ENCODE results near the gene NUP35. TPM values are rescaled to one million over a fixed set of nuclear protein-coding genes. Genes with fewer than 3 reads are reported as not detected.

Gene NUP35
- total RNA-seq, 4 donors from 2014 or later, result 8.7 to 27.0 (median 15.6) TPM

- Histone ChIP-seq H3K4me1 (peaks cover 0 to 18% (median 1%) of the 10 kb centered on the region in 4 donors), H3K27ac (peak overlapping the region; percentile 52 to 90 (median 86)), H3K36me3 (no peaks in the 10 kb centered on the region), H3K4me3 (peak overlapping the region; percentile 67 to 84 (median 77)), H3K9me3 (no peaks in the 10 kb centered on the region), H3K27me3 (no peaks in the 10 kb centered on the region)
- DNase-seq (ENCODE audit: low spot score in 2 of 2), result no peak
- TF ChIP-seq POLR2A (IDR thresholded peaks at IDR 0.05), result no peak
- TF ChIP-seq EP300 (IDR thresholded peaks at IDR 0.05), result no peak
- TF ChIP-seq, protein P1, sequence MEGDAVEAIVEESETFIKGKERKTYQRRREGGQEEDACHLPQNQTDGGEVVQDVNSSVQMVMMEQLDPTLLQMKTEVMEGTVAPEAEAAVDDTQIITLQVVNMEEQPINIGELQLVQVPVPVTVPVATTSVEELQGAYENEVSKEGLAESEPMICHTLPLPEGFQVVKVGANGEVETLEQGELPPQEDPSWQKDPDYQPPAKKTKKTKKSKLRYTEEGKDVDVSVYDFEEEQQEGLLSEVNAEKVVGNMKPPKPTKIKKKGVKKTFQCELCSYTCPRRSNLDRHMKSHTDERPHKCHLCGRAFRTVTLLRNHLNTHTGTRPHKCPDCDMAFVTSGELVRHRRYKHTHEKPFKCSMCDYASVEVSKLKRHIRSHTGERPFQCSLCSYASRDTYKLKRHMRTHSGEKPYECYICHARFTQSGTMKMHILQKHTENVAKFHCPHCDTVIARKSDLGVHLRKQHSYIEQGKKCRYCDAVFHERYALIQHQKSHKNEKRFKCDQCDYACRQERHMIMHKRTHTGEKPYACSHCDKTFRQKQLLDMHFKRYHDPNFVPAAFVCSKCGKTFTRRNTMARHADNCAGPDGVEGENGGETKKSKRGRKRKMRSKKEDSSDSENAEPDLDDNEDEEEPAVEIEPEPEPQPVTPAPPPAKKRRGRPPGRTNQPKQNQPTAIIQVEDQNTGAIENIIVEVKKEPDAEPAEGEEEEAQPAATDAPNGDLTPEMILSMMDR (IDR thresholded peaks at IDR 0.05), result no peak
- 23 to 39% methylated on average over 17 of the region's 17 CpGs for WGBS, 2 donors
These were observed 905 bp upstream of the NUP35 start for GRCh38 chr2:183123117-183123958.

- Histone ChIP-seq H3K4me3 (peak overlapping the region; percentile 67 to 84 (median 77)), H3K27me3 (no peaks in the 10 kb centered on the region), H3K36me3 (peaks cover 0 to 4% (median 0%) of the 10 kb centered on the region in 3 donors), H3K27ac (peak overlapping the region; percentile 52 to 90 (median 86)), H3K4me1 (peaks cover 0 to 18% (median 1%) of the 10 kb centered on the region in 4 donors), H3K9me3 (no peaks in the 10 kb centered on the region)
- no peak for DNase-seq (ENCODE audit: low spot score in 2 of 2)
- TF ChIP-seq, protein P1 (IDR thresholded peaks at IDR 0.05), result no peak
- no peak for TF ChIP-seq EP300 (IDR thresholded peaks at IDR 0.05)
- no peak for TF ChIP-seq POLR2A (IDR thresholded peaks at IDR 0.05)
- WGBS, 2 donors, result 1% methylated on average over 7 of the region's 7 CpGs
These were observed 353 bp upstream of the NUP35 start for GRCh38 chr2:183123959-183124221.

GRCh38 chr2:183124957-183125255 lies 663 bp downstream of the NUP35 start:
- no peak for DNase-seq (ENCODE audit: low spot score in 2 of 2)
- H3K36me3 ChIP-seq, result peaks cover 0 to 11% (median 0%) of the 10 kb centered on the region in 3 donors
- WGBS, 2 donors, result 0 to 1% methylated on average over 10 of the region's 10 CpGs
- H3K4me3 ChIP-seq, result peak overlapping the region; percentile 67 to 84 (median 77)
- H3K4me1 ChIP-seq, result peaks cover 0 to 18% (median 1%) of the 10 kb centered on the region in 4 donors
- H3K27me3 ChIP-seq, result no peaks in the 10 kb centered on the region
- TF ChIP-seq POLR2A (IDR thresholded peaks at IDR 0.05) (no peak), EP300 (IDR thresholded peaks at IDR 0.05) (no peak)
- TF ChIP-seq, protein P1 (IDR thresholded peaks at IDR 0.05), result no peak
- no peaks in the 10 kb centered on the region for H3K9me3 ChIP-seq
- peak overlapping the region in 3 of 4 donors; percentile 86 to 90 (median 87) for H3K27ac ChIP-seq

DNA sequence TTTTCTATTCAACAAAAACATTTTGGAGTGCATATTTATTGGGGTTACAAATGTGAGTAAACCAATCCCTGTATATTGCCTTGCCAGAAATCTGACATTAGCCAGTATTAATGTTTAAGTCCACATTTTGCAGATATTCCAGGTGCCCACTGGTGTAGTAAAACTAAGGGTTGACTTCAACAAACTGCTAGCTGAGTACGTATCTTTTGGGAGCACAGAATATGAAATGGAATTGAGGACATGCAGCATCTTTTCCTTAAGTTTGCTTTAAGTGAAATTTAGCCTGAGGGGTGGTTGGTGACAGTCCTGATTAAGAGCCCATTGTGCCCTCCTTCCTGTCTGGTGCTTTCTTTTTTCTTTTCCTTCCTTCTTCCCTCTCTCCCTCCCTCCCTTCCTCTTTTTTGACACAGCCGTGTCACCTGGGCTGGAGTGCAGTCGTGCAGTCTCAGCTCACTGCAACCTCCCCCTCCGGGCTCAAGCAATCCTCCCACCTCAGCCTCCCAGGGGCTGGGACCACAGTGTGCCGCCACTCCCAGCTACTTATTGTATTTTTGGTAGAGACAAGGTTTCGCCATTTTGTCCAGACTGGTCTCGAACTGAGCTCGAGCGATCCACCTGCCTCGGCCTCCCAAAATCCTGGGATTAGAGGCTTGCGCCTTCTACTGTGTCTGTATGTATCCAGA lies 1.6 kb downstream of the NUP35 start:
- H3K4me1 ChIP-seq, result peaks cover 0 to 18% (median 1%) of the 10 kb centered on the region in 4 donors
- no peaks in the 10 kb centered on the region for H3K27me3 ChIP-seq
- H3K36me3 ChIP-seq, result peaks cover 0 to 13% (median 0%) of the 10 kb centered on the region in 3 donors
- DNase-seq (ENCODE audit: low spot score in 2 of 2), result no peak
- H3K27ac ChIP-seq, result no peak overlapping the region
- TF ChIP-seq, protein P1 (IDR thresholded peaks at IDR 0.05), result no peak
- TF ChIP-seq EP300 (IDR thresholded peaks at IDR 0.05), result no peak
- TF ChIP-seq POLR2A (IDR thresholded peaks at IDR 0.05), result no peak
- WGBS, 2 donors, result 72 to 80% methylated on average over 11 of the region's 11 CpGs
- H3K4me3 ChIP-seq, result peak overlapping the region in 1 of 4 donors; percentile 75
- no peaks in the 10 kb centered on the region for H3K9me3 ChIP-seq

GRCh38 chr2:183126635-183127034 lies 2.4 kb downstream of the NUP35 start:
- Histone ChIP-seq H3K4me1 (peaks cover 0 to 18% (median 1%) of the 10 kb centered on the region in 4 donors), H3K9me3 (no peaks in the 10 kb centered on the region), H3K27me3 (no peaks in the 10 kb centered on the region), H3K4me3 (no peak overlapping the region), H3K36me3 (peaks cover 0 to 16% (median 0%) of the 10 kb centered on the region in 3 donors), H3K27ac (no peak overlapping the region)
- no peak for DNase-seq (ENCODE audit: low spot score in 2 of 2)
- 92 to 97% methylated on average over 2 of the region's 2 CpGs for WGBS, 2 donors
- TF ChIP-seq, protein P1 (IDR thresholded peaks at IDR 0.05), result no peak
- TF ChIP-seq POLR2A (IDR thresholded peaks at IDR 0.05) (no peak), EP300 (IDR thresholded peaks at IDR 0.05) (no peak)
